Stimulated activated CD4-positive, alpha-beta T cell treated with anti-CD3 and anti-CD28 coated beads, TNF-alpha, amount 100 ng/mL, for 48 hours (primary cell): Measurements from ENCODE around the gene RFFL.
"Not testable (repeated sequence)": the region's sequence is repeated elsewhere in the genome, so short reads cannot be mapped to it uniquely, and the experiment has no call there.

ENCODE experiments used
- DNase-seq, 3 donors: peaks; one replicate each; pipeline ENCODE4 v3.0.0-alpha.2; 2020; ENCODE audit warnings: low read depth in 3 of 3

RFFL gene

DNA sequence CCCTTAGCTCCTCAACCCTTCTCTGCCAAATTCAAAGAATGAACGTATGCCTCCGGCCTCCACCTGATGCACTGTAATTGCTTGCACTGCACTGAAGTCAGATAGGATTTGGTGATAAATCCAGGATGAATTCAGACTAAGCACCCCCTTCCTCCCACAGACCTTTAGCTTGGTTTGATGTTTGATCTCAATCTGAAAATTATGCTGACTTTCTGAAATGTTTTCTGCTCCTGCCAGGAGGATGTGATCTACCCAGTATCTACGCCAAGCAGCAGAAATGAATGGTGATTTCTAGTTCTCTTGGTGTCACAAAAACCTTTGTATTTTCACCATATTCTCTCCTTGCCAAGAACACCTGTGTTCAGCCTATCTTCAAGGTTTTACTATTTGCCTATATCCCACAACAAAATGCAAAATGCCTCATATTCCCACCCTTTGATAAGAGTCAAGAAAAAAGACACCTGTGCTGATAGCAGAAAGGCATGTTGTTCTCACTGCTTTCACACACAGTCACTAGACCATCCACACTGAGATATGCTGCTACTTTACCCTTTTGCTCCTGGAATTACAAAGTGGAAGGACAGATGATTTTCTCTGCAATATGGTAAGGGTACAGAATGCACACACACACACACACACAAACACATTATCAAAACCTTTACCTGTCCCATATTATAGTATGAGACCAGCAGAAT lies 14.7 kb downstream of the RFFL start:
- no peak for DNase-seq

DNA sequence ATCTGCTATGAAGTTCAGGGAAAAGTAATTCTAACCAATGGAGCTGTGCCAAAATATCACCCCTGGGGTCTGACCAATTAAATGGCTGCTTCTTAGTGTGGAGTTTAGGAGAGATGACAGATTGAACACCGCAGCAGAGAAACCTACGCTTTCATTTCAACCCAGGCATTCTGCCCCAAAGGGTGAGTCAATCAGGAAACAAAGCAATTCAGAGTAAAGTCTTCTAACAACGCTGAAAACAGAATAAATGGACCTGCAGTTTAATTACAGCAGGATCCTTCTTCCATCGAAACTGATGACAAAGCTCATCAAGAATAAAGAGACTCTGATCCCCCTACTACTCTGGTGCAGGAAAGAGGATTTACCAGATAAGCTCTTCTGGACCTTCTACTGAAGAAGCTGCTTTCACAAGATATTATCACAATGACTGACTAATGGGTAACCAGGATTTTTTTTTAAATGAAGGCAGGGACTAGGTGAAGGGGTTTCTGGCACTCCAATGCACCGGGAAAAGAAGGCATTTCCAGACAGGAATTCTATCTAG lies 16.7 kb downstream of the RFFL start:
- DNase-seq: peak; percentile 32 to 50 (median 38)

DNA sequence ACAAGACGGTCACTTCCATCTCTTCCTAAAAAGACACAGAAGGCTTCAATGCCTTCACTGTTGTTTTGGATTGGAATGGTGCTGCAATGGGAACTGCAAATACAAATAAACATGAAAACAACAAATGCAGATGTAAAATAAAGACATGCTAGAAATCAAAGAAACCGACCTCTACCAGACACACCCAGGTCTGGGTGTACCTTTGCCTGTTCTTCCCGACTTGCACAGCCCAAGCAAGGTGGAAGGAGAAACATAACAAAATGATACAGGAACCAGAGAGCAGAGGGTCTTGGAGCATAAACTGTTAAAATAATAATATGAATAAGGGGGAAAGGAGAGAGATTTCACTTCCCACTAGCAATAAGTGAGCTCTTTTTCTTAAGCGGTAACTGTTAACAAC lies 17.3 kb downstream of the RFFL start:
- DNase-seq: no peak

DNA sequence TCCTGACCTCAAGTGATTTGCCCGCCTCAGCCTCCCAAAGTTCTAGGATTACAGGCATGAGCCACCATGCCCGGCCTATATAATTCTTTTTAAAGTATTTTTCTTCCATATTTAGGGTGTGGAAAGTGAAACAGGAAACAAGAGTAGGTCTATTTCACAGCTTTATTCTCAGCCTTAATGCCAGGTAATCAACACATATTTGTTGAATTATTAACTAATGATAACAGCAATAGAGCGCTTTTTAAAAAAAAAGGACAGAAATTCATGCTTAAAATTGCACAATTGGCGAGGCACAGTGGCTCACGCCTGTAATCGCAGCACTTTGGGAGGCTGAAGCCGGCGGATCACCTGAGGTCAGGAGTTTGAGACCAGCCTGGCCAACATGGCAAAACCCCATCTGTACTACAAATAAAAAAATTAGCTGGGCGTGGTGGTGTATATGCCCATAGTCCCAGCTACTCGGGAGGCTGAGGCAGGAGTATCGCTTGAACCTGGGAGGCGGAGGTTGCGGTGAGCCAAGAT lies 18.0 kb downstream of the RFFL start:
- not testable (repeated sequence) for DNase-seq

DNA sequence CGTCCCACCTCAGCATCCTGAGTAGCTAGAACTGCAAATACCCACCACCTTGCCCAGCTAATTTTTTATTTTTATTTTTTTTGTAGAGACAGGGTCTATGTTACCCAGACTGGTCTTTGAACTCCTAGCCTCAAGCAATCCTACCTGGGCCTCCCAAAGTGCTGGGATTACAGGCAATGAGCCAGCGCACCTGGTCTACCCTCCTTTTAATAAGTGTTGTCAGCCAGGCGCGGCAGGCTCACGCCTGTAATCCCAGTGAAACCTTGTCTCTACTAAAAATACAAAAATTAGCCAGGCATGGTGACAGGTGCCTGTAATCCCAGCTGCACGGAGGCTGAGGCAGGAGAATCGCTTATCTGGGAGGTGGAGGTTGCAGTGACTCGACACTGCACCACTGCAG lies 19.3 kb downstream of the RFFL start:
- no peak for DNase-seq

DNA sequence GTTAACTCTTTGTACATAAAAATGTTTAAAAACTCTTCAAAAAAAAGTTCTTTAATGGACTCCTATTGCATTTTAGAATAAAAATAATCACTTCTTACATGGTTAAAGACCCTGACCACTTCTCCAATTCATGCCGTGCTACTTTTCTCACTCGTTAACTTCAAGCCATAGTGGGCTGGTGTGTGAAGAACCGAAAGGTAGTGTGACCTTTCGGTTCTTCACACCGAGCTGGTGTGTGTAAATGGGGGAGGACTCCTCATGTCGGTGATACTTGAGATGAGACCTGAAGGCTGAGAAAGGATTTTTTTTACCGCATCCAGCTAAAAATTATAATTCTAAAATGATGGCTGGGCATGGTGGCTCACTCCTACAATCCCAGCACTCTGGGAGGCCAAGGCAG lies 22.1 kb downstream of the RFFL start:
- DNase-seq: no peak

DNA sequence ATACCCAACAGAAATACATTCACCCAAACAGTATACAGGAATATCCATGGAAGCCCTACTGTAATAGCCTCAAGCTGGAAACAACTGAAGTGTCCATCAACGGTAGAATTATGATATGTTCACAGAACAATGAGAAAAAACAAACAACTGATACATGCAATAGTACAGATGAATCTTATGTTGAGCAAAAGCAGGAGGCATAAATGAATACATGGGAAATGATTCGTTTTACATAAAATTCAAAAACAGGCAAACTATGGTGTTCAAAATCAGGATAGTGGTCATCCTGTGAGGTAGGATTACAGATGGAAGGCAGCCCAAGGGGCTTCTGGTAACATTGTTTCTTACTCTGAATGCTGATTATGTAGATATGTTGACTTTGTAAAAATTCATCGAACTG lies 25.1 kb downstream of the RFFL start:
- no peak for DNase-seq

DNA sequence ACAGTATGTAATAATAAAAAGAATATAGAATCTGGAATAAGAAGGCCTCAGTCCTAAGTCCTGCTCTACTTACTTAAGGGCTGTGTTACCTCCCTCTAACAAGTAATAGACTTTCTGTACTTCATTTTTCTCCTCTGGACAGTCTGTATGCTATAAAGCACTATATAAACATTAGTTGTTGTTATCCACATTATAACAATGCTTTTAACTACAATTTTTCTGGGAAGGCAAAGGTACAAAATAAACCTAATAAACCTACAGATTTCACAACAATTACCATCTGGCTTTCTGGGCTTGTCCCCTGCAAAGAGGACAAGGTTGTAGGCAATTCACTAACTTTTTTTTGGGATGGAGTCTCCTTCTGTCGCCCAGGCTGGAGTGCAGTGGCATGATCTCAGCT lies 32.7 kb downstream of the RFFL start:
- no peak for DNase-seq

DNA sequence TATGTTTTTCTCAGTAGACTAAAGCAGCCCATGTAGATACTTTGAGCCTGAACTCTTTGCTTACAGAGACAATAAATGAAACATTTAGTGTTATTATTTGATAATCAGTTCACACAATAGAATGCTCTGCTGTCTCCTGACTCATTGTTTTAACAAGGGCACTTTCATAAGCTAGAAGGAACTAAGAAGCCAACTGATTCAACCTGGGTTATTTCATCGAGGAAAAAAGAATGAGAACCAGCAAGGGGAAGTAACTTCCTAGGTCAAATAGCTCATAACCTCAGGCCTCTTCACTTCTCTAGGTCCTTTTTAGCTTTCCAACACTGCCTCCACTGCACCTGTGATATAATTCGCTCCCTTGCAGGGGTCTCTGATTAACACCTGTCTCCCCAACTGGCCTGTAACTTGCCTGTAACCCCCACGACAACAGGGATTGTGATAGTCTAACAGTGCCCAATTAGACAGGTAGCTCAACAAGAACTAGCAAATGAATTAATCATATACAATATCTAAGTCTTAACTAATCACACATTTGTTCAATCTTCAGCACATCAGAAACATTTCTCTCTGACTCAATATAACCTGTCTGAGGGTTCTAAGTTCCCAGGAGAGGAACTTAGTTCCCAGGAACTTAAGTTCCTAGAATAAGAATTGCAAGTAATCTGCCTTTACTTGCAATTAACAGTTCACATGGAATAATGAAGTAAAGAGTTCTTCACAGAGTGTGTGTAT lies 34.8 kb downstream of the RFFL start:
- no peak for DNase-seq

DNA sequence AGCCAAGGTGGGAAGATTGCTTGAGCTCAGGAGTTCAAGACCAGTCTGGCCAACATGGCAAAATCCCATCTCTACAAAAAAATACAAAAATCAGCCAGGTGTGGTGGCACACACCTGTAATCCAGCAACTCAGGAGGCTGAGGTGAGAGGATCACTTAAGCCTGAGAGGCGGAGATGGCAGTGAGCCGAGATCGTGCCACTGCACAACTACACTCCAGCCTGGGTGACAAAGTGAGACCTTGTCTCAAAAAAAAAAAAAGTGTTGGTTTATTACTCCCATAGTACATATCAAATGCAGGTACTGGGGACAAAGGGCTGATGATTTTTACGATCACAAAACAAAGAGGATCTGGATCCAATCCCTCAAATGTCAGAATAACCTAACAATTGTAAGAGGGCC lies 35.4 kb downstream of the RFFL start:
- not testable (repeated sequence) for DNase-seq

DNA sequence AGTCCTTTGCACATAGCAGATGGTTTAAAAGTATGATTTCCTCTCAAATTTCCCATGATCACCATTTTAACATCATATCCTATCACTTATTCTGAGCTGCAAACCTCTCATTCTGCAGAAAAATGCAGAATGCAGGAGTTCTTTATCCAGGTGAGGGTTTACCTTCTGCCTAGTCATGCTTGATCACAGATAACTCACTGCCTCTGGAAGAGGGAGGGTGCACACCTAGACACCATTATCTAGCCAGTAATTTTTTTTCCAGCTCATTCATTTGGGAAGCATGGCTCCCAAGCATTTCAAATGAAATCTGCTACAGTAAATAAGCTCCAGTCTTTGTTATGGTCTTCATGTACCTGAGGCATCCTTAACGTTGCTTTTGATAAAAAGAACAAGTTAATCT lies 38.0 kb downstream of the RFFL start:
- DNase-seq: no peak

DNA sequence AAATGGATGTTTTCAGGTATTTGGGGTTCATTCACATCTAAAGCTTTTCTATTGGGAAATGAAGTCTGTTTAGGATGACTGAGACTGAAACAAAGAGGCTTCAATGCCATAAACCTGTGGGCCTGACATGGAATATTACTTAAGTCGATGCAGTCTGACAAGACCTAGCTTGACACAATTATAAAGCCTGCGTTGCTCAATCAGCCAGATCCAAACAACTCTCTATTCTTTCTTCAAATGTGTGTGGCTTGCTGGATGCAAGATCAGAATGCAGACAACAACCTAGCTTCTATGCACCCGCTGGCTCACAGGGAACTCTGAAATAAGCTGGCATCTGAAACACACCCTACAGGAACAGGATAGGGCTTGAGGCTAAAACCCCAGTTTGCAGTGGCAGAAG lies 40.0 kb downstream of the RFFL start:
- DNase-seq: no peak

DNA sequence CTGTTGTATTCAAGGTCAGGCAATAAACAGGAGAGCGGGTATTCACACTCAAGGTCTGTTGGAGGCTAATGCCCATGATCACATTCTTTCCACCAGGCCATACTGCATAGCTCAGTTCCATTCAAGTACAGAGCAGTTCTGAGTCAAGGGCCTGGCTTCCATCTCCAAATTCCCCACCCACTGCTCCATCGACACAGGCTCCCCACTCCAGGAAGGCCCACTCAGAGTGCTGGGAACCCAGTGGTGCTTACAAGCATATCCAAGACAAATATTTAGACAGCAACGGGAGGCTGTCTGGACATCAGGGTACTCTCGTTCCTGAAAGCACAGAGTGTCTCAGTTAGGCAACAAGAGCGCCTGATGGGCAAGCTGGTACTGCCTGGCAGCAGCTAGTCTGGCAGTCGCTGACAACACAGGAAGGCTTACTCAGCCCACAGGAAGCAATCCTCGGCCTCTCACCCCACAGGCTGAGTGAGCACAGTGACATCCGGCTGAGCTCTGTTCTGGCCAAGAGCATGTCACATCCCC lies 40.9 kb downstream of the RFFL start:
- peak; percentile 58 to 69 (median 64) for DNase-seq

DNA sequence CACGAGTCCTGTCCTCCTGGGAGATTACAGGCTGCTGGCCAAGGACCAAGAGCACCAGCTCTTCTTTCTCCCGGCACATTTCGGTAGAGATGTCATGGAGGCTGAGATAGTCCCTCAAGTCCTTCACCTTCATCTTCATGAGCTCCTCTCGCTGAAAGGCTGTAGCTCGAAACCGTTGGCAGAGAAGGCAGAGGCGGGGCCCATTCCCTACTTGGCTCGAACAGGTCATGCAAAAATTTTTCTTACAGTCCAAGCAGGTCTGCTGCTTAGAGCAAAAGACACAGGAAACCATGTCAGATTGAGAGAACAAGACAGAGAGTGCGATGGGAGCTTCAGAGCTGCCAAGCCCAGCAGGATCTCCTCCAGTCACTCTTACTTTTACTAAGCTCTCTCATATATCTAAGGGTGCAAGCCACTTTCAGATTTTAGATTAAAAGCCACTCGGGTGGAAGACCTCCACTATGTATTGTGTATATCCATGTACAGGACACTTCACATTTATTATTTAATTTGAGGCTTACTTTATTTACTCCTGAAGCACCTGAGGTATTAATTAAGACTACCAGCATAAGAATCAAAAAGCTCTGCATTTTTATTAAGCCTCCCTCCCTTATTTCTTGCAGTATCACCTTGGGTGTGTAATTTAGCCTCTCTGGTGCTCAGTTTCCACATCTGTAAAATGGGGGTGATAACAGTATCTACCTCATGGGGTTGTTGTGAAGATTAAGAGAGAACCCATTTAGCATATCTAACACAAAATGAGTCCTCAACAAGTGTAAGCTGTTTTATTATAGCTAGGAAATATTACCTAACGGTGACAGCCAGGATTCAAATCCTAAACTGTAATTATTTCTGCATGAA lies 41.8 kb downstream of the RFFL start:
- no peak for DNase-seq

DNA sequence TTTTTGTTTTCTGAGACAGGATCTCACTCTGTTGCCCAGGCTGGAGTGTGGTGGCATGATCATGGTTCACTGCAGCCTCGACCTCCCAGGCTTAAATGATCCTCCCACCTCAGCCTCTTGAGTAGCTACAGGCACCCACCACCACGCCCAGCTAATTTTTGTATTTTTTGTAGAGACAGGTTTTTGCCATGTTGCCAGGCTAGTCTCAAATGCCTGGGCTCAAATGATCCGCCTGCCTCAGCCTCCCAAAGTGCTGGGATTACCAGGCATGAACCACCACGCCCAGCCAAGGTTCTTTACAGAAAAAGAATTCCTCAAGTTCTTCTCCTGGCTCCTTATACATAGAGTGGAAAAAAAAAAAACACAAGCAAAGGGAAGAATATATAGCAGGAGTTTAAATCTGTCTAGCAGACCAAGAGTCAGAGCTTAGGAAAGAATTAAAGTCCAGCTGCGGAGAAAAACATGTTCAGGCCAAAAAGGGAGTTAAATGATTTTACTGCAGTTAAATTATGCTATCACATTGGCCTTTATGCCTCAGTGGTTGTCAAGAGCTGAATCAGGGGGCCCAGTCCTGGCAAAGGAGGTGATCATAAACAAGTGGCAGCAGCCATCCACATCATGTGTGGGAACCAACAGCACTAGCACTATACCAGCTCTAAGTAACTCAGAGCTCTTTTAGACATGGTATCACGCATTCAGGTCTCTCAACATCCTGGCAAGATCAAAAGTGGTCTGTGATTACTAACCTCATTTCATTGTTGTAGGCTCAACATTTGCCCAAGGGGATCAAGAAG lies 43.9 kb downstream of the RFFL start:
- DNase-seq: no peak

DNA sequence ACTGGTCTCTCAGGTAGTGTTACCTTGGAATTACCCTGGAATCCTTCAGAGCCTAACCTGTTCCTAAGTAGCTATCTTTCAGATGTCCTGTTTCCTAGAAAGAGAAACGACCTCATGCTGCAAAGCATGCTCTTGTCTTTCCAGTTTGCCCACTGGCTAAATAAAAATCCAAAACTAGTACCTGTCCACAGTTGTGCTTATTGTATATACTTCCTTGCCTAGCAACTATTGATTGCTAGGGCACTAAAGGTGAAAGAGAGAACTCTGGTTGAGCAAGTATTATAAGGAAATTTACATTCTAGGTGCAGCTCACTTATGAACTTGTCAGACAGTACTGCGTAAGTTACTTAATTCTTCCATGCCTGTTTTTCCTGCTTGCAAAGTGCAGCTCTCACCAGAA lies 44.7 kb downstream of the RFFL start:
- no peak for DNase-seq

DNA sequence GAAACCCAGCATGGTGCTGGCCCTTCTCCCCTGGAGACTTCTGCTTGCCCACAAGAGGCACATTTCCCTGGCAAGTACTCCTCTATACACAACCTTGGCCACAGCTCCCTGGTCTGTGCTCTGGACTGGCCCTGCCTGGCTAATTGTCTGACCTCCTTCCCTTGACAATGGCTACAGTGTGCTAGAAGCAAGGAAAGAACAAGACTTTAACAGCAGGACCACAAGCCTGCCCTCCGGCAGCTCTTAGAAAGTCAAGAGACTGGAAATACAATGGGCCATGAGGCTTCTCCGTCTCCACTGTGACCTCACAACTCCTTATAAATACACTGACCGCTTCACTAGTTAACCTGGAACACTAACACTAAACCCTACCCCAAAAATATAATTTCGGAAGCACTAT lies 46.5 kb downstream of the RFFL start:
- no peak for DNase-seq

DNA sequence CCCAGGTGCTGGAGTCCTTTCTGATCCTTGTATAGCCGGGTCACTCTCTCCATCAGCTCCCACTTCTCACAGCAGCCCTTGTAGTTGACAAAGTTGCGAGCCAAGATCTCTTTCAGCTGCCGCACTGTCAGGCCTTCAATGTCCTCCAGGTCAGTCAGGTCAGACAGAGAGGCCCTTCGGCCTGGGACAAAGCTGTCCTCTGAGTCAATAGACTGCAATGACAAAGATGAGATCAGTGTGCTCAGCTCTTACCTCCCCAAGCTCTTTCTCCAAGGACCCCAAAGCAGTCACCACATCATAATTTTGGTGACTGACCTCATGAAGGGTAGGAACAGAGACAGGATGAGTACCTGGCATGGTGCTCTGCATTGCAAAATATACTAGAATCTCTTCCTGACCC lies 47.1 kb downstream of the RFFL start:
- DNase-seq: no peak

DNA sequence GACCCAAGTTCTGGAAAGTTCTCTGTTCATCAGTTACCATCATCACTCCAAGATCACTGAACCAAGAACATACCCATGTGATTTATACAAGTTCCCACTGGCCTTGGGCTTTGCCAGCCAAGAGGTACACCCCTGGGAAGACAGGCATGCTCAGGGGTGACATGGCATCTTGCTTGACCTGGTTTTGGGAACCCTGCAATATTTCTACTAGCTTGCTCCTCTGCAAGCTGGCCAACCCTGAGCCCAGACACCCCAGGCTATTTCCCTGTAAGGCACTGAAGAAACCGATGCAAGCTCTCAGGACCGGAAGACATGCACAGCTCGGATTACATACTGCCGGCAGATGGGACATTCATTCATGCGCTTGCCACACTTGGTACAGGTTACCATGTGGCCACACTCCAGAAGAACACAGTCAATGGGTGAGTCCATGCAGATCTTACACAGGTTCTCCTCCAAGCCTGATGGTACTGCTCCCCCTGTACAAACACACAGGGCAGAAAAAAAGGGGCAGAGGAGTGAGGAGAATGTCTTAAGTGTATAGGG lies 51.8 kb downstream of the RFFL start:
- no peak for DNase-seq

DNA sequence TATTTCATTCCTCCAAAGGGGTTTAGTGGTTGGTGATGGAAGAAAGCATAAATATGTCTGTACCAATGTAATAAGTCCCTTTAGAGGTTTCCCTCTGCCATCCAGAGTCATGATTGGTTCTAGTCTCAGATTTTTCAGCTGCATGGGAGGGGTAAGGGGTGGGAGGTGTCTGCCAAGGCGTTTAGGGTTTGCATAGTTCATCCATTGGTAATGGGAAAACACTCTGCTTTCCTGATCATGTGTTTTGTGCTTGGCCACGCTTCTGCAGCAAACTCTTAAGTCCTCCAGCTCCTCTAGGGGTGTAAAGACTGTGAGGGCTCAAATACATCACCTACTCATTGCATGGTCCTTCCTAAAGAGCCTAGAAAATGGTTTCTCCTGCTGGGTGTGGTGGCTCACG lies 53.4 kb downstream of the RFFL start:
- no peak for DNase-seq

DNA sequence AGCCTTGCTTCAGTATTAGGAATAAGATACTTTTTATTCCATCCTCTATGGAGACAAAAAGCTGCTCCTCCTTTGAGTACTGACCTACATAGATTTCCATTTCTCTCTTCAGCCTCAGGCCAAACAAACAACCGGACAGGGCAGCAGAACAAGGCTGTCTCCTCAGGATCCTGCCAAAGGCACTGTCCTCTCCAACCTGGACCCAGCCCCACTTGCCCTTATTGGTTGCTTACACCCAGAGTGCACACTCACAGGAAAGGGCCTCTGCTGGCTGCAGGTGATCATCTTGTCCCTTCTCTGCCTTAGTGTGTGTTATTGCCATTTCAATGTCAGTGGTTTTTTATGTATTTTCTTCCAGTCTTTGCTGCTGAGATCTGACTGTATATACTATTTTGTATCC lies 56.5 kb downstream of the RFFL start:
- DNase-seq: no peak
